ENCODE measurements around the gene LONP1. TPM values are rescaled to one million over a fixed set of nuclear protein-coding genes. Genes with fewer than 3 reads are reported as not detected.
A peak's percentile ranks its signal among the peaks of the same experiment; 100 is the strongest.

Gene LONP1, protein sequence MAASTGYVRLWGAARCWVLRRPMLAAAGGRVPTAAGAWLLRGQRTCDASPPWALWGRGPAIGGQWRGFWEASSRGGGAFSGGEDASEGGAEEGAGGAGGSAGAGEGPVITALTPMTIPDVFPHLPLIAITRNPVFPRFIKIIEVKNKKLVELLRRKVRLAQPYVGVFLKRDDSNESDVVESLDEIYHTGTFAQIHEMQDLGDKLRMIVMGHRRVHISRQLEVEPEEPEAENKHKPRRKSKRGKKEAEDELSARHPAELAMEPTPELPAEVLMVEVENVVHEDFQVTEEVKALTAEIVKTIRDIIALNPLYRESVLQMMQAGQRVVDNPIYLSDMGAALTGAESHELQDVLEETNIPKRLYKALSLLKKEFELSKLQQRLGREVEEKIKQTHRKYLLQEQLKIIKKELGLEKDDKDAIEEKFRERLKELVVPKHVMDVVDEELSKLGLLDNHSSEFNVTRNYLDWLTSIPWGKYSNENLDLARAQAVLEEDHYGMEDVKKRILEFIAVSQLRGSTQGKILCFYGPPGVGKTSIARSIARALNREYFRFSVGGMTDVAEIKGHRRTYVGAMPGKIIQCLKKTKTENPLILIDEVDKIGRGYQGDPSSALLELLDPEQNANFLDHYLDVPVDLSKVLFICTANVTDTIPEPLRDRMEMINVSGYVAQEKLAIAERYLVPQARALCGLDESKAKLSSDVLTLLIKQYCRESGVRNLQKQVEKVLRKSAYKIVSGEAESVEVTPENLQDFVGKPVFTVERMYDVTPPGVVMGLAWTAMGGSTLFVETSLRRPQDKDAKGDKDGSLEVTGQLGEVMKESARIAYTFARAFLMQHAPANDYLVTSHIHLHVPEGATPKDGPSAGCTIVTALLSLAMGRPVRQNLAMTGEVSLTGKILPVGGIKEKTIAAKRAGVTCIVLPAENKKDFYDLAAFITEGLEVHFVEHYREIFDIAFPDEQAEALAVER
- total RNA-seq, result 90.3 and 93.9 TPM in 2 replicates
- long read RNA-seq, transcript LONP1-201 (18 exons, 3,236 nt), result major isoform, 12 of 38 reads
- long read RNA-seq, partial matches to known transcripts, result 18 of 38 reads
- long read RNA-seq, other reads (novel, unspliced or antisense), result 8 of 38 reads

DNA sequence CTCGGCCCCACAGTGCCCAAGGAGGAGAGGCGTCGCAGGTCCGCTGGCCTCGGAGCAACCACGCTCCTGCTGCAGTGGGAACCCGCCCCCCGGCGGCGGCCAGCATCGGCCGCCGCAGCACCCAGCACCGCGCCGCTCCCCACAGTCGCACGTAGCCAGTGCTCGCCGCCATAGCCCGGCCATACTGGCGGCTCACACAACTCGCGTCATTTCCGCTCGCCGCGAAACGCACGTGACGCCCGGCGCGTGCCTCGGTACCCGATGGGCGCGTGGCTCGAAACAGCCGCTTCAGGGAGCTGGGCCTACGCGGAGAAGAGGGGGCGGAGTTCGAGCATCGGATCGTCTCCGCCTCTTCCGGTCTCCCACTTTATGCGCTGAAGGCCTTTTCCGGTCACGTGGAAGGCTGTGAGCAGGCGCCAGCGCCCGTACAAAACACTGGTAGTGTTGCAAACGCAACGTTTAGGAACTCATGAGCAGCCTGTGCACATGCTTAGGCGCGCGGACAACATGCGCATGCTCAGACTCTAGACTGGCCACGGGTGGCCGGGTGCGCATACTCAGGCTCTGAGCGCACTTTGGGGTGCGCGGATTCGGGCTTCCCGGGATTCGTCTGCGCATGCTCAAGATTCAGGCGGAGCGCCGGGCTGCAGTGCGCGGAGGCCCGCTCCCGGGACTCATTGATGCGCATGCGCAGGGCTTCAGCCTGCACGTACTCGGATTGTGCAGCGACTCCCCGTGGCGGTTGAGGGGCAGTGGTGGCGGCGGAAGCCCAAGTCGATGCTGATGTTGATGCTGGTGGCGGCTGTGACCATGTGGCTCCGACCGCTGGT lies at the start of gene LONP1, which contains the start of gene CATSPERD:
TSS of gene LONP1 (minus strand) at position 186 of the 830 bp plus-strand sequence. CDS start at position 172, 14 bp downstream.
TSS of gene CATSPERD (plus strand) at position 677 of the 830 bp plus-strand sequence. CDS start at position 778, 101 bp downstream.
- H3K4me1 Mint-ChIP-seq (ENCODE audit: unreplicated experiment), result peaks cover 31% of the 10 kb centered on the region
- H3K27ac Mint-ChIP-seq (ENCODE audit: unreplicated experiment), result peak within 1 kb of the TSS; percentile 96
- peak; percentile 99 for DNase-seq (ENCODE audit: extremely low spot score, unreplicated experiment)
- peaks cover 4% of the 10 kb centered on the region for H3K36me3 Mint-ChIP-seq (ENCODE audit: unreplicated experiment)
- H3K4me3 Mint-ChIP-seq (ENCODE audit: unreplicated experiment), result peak within 1 kb of the TSS; percentile 89
- H3K9me3 Mint-ChIP-seq (ENCODE audit: unreplicated experiment), result no peaks in the 10 kb centered on the region
- TF ChIP-seq, protein P1, sequence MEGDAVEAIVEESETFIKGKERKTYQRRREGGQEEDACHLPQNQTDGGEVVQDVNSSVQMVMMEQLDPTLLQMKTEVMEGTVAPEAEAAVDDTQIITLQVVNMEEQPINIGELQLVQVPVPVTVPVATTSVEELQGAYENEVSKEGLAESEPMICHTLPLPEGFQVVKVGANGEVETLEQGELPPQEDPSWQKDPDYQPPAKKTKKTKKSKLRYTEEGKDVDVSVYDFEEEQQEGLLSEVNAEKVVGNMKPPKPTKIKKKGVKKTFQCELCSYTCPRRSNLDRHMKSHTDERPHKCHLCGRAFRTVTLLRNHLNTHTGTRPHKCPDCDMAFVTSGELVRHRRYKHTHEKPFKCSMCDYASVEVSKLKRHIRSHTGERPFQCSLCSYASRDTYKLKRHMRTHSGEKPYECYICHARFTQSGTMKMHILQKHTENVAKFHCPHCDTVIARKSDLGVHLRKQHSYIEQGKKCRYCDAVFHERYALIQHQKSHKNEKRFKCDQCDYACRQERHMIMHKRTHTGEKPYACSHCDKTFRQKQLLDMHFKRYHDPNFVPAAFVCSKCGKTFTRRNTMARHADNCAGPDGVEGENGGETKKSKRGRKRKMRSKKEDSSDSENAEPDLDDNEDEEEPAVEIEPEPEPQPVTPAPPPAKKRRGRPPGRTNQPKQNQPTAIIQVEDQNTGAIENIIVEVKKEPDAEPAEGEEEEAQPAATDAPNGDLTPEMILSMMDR (IDR thresholded peaks at IDR 0.05), result peak; percentile 92
- peaks cover 5% of the 10 kb centered on the region for H3K27me3 Mint-ChIP-seq (ENCODE audit: unreplicated experiment)

DNA sequence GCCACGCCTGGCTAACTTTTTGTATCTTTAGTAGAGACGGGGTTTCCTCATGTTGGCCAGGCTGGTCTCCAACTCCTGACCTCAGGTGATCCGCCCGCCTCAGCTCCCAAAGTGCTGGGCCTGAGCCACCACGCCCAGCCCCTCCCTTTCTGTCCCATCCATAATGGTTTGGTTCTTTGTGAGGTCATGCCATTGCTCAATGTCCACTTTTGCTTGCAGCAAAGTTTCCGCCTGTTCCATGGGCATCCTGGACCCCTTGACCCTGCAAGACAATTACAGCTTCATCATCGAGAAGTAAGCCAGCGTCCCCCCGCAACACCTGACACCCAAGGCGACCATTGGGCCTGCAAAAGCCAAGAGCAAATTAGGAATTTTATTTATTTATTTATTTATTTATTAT lies 48.0 kb upstream of the LONP1 start:
- Mint-ChIP-seq H3K27ac (ENCODE audit: unreplicated experiment) (no peak overlapping the region), H3K36me3 (ENCODE audit: unreplicated experiment) (no peaks in the 10 kb centered on the region), H3K4me1 (ENCODE audit: unreplicated experiment) (no peaks in the 10 kb centered on the region), H3K4me3 (ENCODE audit: unreplicated experiment) (no peak overlapping the region), H3K27me3 (ENCODE audit: unreplicated experiment) (no peaks in the 10 kb centered on the region), H3K9me3 (ENCODE audit: unreplicated experiment) (no peaks in the 10 kb centered on the region)
- TF ChIP-seq, protein P1 (IDR thresholded peaks at IDR 0.05), result no peak
- no peak for DNase-seq (ENCODE audit: extremely low spot score, unreplicated experiment)

DNA sequence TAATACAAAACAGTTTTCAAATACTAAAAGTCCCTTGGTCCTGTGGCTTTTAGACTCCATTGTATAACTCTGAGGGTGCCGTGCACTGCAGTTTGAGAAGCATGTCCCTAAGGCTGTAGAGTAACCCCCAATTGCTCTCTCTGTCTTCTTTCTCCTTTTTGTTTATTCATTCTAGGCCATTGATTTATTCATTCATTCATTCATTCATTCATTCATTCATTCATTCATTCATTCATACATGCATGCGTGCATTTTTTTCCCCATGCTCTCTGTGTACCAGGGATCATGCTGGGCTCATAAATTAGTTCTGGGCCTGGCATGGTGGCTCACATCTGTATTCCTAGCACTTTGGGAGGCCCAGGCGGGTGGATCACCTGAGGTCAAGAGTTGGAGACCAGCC lies 45.3 kb upstream of the LONP1 start:
- Mint-ChIP-seq H3K36me3 (ENCODE audit: unreplicated experiment) (no peaks in the 10 kb centered on the region), H3K4me1 (ENCODE audit: unreplicated experiment) (no peaks in the 10 kb centered on the region), H3K9me3 (ENCODE audit: unreplicated experiment) (no peaks in the 10 kb centered on the region), H3K27me3 (ENCODE audit: unreplicated experiment) (no peaks in the 10 kb centered on the region), H3K4me3 (ENCODE audit: unreplicated experiment) (no peak overlapping the region), H3K27ac (ENCODE audit: unreplicated experiment) (no peak overlapping the region)
- TF ChIP-seq, protein P1 (IDR thresholded peaks at IDR 0.05), result no peak
- DNase-seq (ENCODE audit: extremely low spot score, unreplicated experiment), result no peak

DNA sequence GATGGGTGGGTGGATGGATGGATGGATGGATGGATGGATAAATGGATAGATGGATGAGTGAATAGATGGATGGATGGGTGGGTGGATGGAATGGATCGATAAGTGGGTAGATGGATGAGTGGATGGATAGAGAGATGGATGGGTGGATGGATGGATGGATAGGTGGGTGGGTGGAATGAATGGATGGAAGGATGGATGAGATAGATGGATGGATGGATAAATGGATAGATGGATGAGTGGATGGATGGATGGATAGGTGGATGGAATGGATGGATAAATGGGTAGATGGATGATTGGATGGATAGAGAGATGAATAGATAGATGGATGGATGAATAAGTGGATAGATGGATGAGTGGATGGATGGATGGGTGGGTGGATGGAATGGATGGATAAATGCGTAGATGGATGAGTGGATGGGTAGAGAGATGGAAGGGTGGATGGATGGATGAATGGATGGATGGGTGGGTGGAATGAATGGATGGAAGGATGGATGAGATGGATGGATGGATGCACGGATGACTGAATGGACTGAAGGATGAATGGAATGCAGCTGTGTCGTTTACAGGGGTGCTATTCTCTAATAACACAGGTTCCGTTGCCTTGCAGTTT lies 42.8 kb upstream of the LONP1 start:
- Mint-ChIP-seq H3K36me3 (ENCODE audit: unreplicated experiment) (no peaks in the 10 kb centered on the region), H3K9me3 (ENCODE audit: unreplicated experiment) (no peaks in the 10 kb centered on the region), H3K4me1 (ENCODE audit: unreplicated experiment) (no peaks in the 10 kb centered on the region), H3K27ac (ENCODE audit: unreplicated experiment) (no peak overlapping the region), H3K27me3 (ENCODE audit: unreplicated experiment) (no peaks in the 10 kb centered on the region), H3K4me3 (ENCODE audit: unreplicated experiment) (no peak overlapping the region)
- TF ChIP-seq, protein P1 (IDR thresholded peaks at IDR 0.05), result no peak
- no peak for DNase-seq (ENCODE audit: extremely low spot score, unreplicated experiment)

Data from osteocyte (in vitro differentiated cells).